ENCODE data around the gene COG3. TPM values are rescaled to one million over a fixed set of nuclear protein-coding genes. Genes with fewer than 3 reads are reported as not detected.

The COG3 gene
- total RNA-seq, 4 donors from 2014 or later: 10.4 to 20.3 (median 17.8) TPM

- Histone ChIP-seq H3K36me3 (peaks cover 0 to 71% of the 10 kb centered on the region in 2 donors), H3K4me1 (no peaks in the 10 kb centered on the region), H3K9me3 (no peaks in the 10 kb centered on the region), H3K27me3 (no peaks in the 10 kb centered on the region), H3K4me3 (no peak overlapping the region), H3K27ac (no peak overlapping the region)
- no peak for DNase-seq
- in situ Hi-C loops (cut with MboI; ENCODE audit: low sequenced_read_pairs in 4 of 4) (loop anchor here in 2 of 4 donors (25.0 kb wide), 3 partner anchors 464 to 661 kb away; no protein-coding TSS in a partner anchor), intact Hi-C loops (cut with DNase I; ENCODE audit: low total_unique reads) (no loop called here)
- TF ChIP-seq POLR2A (IDR thresholded peaks at IDR 0.05): no peak
- no peak for TF ChIP-seq CTCF (IDR thresholded peaks at IDR 0.05 in 4 of 5, conservative IDR thresholded peaks at IDR 0.05 in 1 of 5)
- no peak for ATAC-seq
These were observed 36.4 kb downstream of the COG3 start for GRCh38 chr13:45501175-45501526.

- ATAC-seq: no peak
- TF ChIP-seq POLR2A (IDR thresholded peaks at IDR 0.05) (no peak), CTCF (IDR thresholded peaks at IDR 0.05 in 4 of 5, conservative IDR thresholded peaks at IDR 0.05 in 1 of 5) (no peak)
- Histone ChIP-seq H3K27me3 (no peaks in the 10 kb centered on the region), H3K27ac (no peak overlapping the region), H3K4me1 (no peaks in the 10 kb centered on the region), H3K36me3 (peaks cover 0 to 55% of the 10 kb centered on the region in 2 donors), H3K4me3 (no peak overlapping the region), H3K9me3 (no peaks in the 10 kb centered on the region)
- in situ Hi-C loops (cut with MboI; ENCODE audit: low sequenced_read_pairs in 4 of 4): loop anchor here in 2 of 4 donors (25.0 kb wide), 3 partner anchors 466 to 659 kb away; no protein-coding TSS in a partner anchor
- intact Hi-C loops (cut with DNase I; ENCODE audit: low total_unique reads): no loop called here
- DNase-seq: no peak
These were observed 38.9 kb downstream of the COG3 start for GRCh38 chr13:45503658-45504057.

- Histone ChIP-seq H3K27me3 (no peaks in the 10 kb centered on the region), H3K4me1 (no peaks in the 10 kb centered on the region), H3K9me3 (no peaks in the 10 kb centered on the region), H3K4me3 (no peak overlapping the region), H3K27ac (no peak overlapping the region), H3K36me3 (peaks cover 0 to 60% of the 10 kb centered on the region in 2 donors)
- intact Hi-C loops (cut with DNase I; ENCODE audit: low total_unique reads): no loop called here
- TF ChIP-seq POLR2A (IDR thresholded peaks at IDR 0.05): no peak
- TF ChIP-seq CTCF (IDR thresholded peaks at IDR 0.05 in 4 of 5, conservative IDR thresholded peaks at IDR 0.05 in 1 of 5): no peak
- in situ Hi-C loops (cut with MboI; ENCODE audit: low sequenced_read_pairs in 4 of 4): loop anchor here in 2 of 4 donors (25.0 kb wide), 3 partner anchors 470 to 655 kb away; no protein-coding TSS in a partner anchor
- DNase-seq (no peak), ATAC-seq (no peak)
These were observed 42.1 kb downstream of the COG3 start for GRCh38 chr13:45506811-45507210.

- H3K27ac ChIP-seq: no peak overlapping the region
- intact Hi-C loops (cut with DNase I; ENCODE audit: low total_unique reads): no loop called here
- no peaks in the 10 kb centered on the region for H3K27me3 ChIP-seq
- no peaks in the 10 kb centered on the region for H3K4me1 ChIP-seq
- no peak for ATAC-seq
- H3K4me3 ChIP-seq: no peak overlapping the region
- no peak for DNase-seq
- in situ Hi-C loops (cut with MboI; ENCODE audit: low sequenced_read_pairs in 4 of 4): loop anchor here in 2 of 4 donors (25.0 kb wide), 3 partner anchors 471 to 654 kb away; no protein-coding TSS in a partner anchor
- peaks cover 0 to 57% of the 10 kb centered on the region in 2 donors for H3K36me3 ChIP-seq
- no peaks in the 10 kb centered on the region for H3K9me3 ChIP-seq
- TF ChIP-seq CTCF (IDR thresholded peaks at IDR 0.05 in 4 of 5, conservative IDR thresholded peaks at IDR 0.05 in 1 of 5) (no peak), POLR2A (IDR thresholded peaks at IDR 0.05) (no peak)
These were observed 44.0 kb downstream of the COG3 start for GRCh38 chr13:45508776-45509175.

GRCh38 chr13:45510672-45511071 is 45.9 kb downstream of the COG3 start:
- ATAC-seq: no peak
- Histone ChIP-seq H3K9me3 (no peaks in the 10 kb centered on the region), H3K4me3 (no peak overlapping the region), H3K36me3 (peaks cover 0 to 53% of the 10 kb centered on the region in 2 donors), H3K27me3 (no peaks in the 10 kb centered on the region), H3K4me1 (no peaks in the 10 kb centered on the region), H3K27ac (no peak overlapping the region)
- no peak for DNase-seq
- in situ Hi-C loops (cut with MboI; ENCODE audit: low sequenced_read_pairs in 4 of 4) (loop anchor here in 2 of 4 donors (25.0 kb wide), 3 partner anchors 473 to 652 kb away; no protein-coding TSS in a partner anchor), intact Hi-C loops (cut with DNase I; ENCODE audit: low total_unique reads) (loop anchor here (5.0 kb wide), 1 partner anchor 652 kb away; no protein-coding TSS in a partner anchor)
- no peak for TF ChIP-seq POLR2A (IDR thresholded peaks at IDR 0.05)
- no peak for TF ChIP-seq CTCF (IDR thresholded peaks at IDR 0.05 in 4 of 5, conservative IDR thresholded peaks at IDR 0.05 in 1 of 5)

All from gastrocnemius medialis (tissue), 4 donors.